OCI-LY3 (cell line): ENCODE measurements around the gene DNMT3A.

ENCODE experiments used
- CTCF ChIP-seq: fragments of 200-600, 300-600 bp; sonication (generic); IDR thresholded peaks from 2 replicates; pipeline ENCODE4 v1.5.1; 2014; ENCODE audit warnings: antibody characterized with exemption, low read length, low read depth
- EZH2phosphoT487 ChIP-seq: fragments of 200-600 bp; shearing (Covaris generic); IDR thresholded peaks from 2 replicates; pipeline ENCODE4 v1.6.1; 2018; ENCODE audit warnings: antibody characterized with exemption, mixed run types, low read depth

- TF ChIP-seq CTCF = no peak
- no peak for TF ChIP-seq EZH2phosphoT487
Measured at GRCh38 chr2:25274868-25275574, 66.7 kb downstream of the DNMT3A start.
